HepG2 (cell line): ENCODE data around the gene ZNF578. TPM values are rescaled to one million over a fixed set of nuclear protein-coding genes. Genes with fewer than 3 reads are reported as not detected.

Experiments
- ATAC-seq: fragments of 200-7000 bp; cut with Tn5 transposase; 3 replicates; pipeline ENCODE4 v1.9.1; 2020; ENCODE audit warnings: mild to moderate bottlenecking, moderate library complexity
- BruUV-seq: library from RNA; stranded (reverse); fragments of 400-500 nt; replicated peaks from 2 replicates; lab custom pipeline; 2021; lab: Mats Ljungman, UMichigan
- CTCF ChIA-PET: fragments of 300-600 bp; formaldehyde crosslinking; extraction: SDS; loops from one replicate; lab custom pipeline; 2021; ENCODE audit warnings: low total read pairs, inconsistent platforms, low intra/inter-chr PET ratio; lab: Yijun Ruan, JAX
- POLR2A ChIA-PET: fragments of 350-600 bp; sonication (Branson Sonifier 250); formaldehyde crosslinking; loops from one replicate; lab custom pipeline; 2020; ENCODE audit warnings: antibody characterized with exemption, inconsistent platforms; lab: Yijun Ruan, JAX
- DNase-seq: peaks from one replicate; pipeline ENCODE4 v3.0.0-alpha.2; 2015; ENCODE audit warnings: low spot score
- FAIRE-seq: peaks from 3 replicates; lab custom pipeline; 2011; peaks lifted over from hg19 to GRCh38; lab: Jason Lieb, UNC
- H2AFZ ChIP-seq: one replicate; pipeline ENCODE4 v1.6.1; 2011; ENCODE audit warnings: low read length, inconsistent platforms
- H3K27ac ChIP-seq: fragments of 300-600 bp; 3 replicates; pipeline ENCODE4 v1.8.0; 2011; ENCODE audit warnings: mixed run types, mild to moderate bottlenecking, mixed read lengths, low read length, inconsistent platforms; ENCODE audit not compliant: insufficient read depth; ENCODE audit errors: extremely low read length
- H3K27me3 ChIP-seq, 2 experiments: fragments of 200-600 bp in 1 of 2; 2 replicates in 1 of 2; 3 replicates in 1 of 2; pipeline versions ENCODE4 v1.6.0 to v1.8.0; 2011; ENCODE audit warnings: low read length in 2 of 2, mild to moderate bottlenecking in 2 of 2, moderate library complexity in 2 of 2, inconsistent platforms in 1 of 2; ENCODE audit not compliant: insufficient read depth in 2 of 2, control insufficient read depth in 1 of 2
- H3K36me3 ChIP-seq, 2 experiments: fragments of 200-600 bp in 1 of 2; replicated peaks in 1 of 2; 2 replicates in 1 of 2; 3 replicates in 1 of 2; pipeline versions ENCODE4 v1.5.1 to v1.8.0; 2011; ENCODE audit warnings: low read length in 2 of 2, inconsistent platforms in 1 of 2; ENCODE audit not compliant: insufficient read depth in 2 of 2, control insufficient read depth in 1 of 2
- H3K4me1 ChIP-seq: 2 replicates; pipeline ENCODE4 v1.5.1; 2012; ENCODE audit warnings: low read length, inconsistent platforms; ENCODE audit not compliant: insufficient read depth
- H3K4me2 ChIP-seq: 2 replicates; pipeline ENCODE4 v1.6.0; 2011; ENCODE audit warnings: low read depth, low read length, inconsistent platforms
- H3K4me3 ChIP-seq, 3 experiments: fragments of 200-600 bp in 1 of 3; sonication (generic), shearing (Covaris generic) in 1 of 3; replicated peaks in 1 of 3; 2 replicates each; pipeline ENCODE4 v1.5.1; 2011 to 2016; ENCODE audit warnings: low read length in 3 of 3, inconsistent platforms in 2 of 3, low read depth in 2 of 3, mild to moderate bottlenecking in 2 of 3, control low read depth in 1 of 3, mixed read lengths in 1 of 3; ENCODE audit not compliant: insufficient read depth in 1 of 3
- H3K79me2 ChIP-seq: one replicate; pipeline ENCODE4 v1.6.1; 2011; ENCODE audit warnings: low read length, inconsistent platforms; ENCODE audit not compliant: insufficient read depth
- H3K9ac ChIP-seq: 2 replicates; pipeline ENCODE4 v1.6.0; 2011; ENCODE audit warnings: mild to moderate bottlenecking, low read depth, low read length, inconsistent platforms; ENCODE audit not compliant: insufficient read depth
- H3K9me3 ChIP-seq: 2 replicates; pipeline ENCODE4 v1.5.1; 2012; ENCODE audit warnings: mild to moderate bottlenecking, low read length
- H4K20me1 ChIP-seq: 2 replicates; pipeline ENCODE4 v1.6.0; 2011; ENCODE audit warnings: inconsistent platforms, mild to moderate bottlenecking, low read length, moderate library complexity; ENCODE audit not compliant: insufficient read depth
- NFE2 ChIP-seq: sonication (generic); formaldehyde crosslinking; IDR thresholded peaks from 2 replicates; pipeline ENCODE4 v1.4.0; 2020; ENCODE audit warnings: missing genetic modification reagents
- NFYC ChIP-seq: IDR thresholded peaks from 2 replicates; pipeline ENCODE4 v1.6.1; 2016; ENCODE audit warnings: missing genetic modification reagents, missing compliant biosample characterization
- XRCC5 ChIP-seq: fragments of 200-400 bp; formaldehyde crosslinking; optimal IDR thresholded peaks from 2 replicates; pipeline ENCODE3; 2017; ENCODE audit warnings: mild to moderate bottlenecking, low read length
- ZNF331 ChIP-seq: sonication (generic); formaldehyde crosslinking; IDR thresholded peaks from 2 replicates; pipeline ENCODE4 v1.4.0; 2020; ENCODE audit warnings: missing genetic modification reagents
- ZNF761 ChIP-seq: sonication (generic); formaldehyde crosslinking; conservative IDR thresholded peaks from 2 replicates; pipeline ENCODE4 v1.4.0; 2020; ENCODE audit warnings: mild to moderate bottlenecking, missing genetic modification reagents
- WGBS: methylation state at CpG from one replicate; pipeline ENCODE4 v1.1.6; 2017; ENCODE audit warnings: low lambda C conversion rate; 5-methylcytosine and 5-hydroxymethylcytosine counted together
- in situ Hi-C: cut with HindIII; loops from 2 replicates; pipeline ENCODE4 v1.10.0; 2017; ENCODE audit warnings: low pct_unique_long_range_greater_than_20kb; ENCODE audit not compliant: extremely low pct_ligation_motif_present
- intact Hi-C: fragments of 100-400 bp; cut with micrococcal nuclease; formaldehyde crosslinking; loops from one replicate; pipeline ENCODE4 v1.10.0; 2022; ENCODE audit not compliant: unreplicated experiment
- polyA plus RNA-seq, 8 experiments: library from polyadenylated mRNA; depleted of rRNA in 3 of 8; stranded (reverse) in 7 of 8; unstranded in 1 of 8; fragments of >200 nt; fragmentation: Illumina TruSeq in 4 of 8; extraction: Trizol in 4 of 8; gene quantifications; 2 replicates each; pipeline versions ENCODE4 v1.2.1 to v1.2.3, GENCODE V29; 2011 to 2016; ENCODE audit warnings: low read depth in 4 of 8, missing spikeins in 1 of 8, mixed read lengths in 1 of 8; ENCODE audit not compliant: insufficient read depth in 1 of 8
- total RNA-seq, 5 experiments: library from RNA; depleted of rRNA; stranded (reverse); fragments of >200 nt; fragmentation: Illumina TruSeq; extraction: Trizol; gene quantifications; 2 replicates each; pipeline ENCODE4 v1.2.3, GENCODE V29; 2016; ENCODE audit warnings: low read depth in 1 of 5
- TF ChIP-seq, protein P1 (sequence below): sonication (generic); formaldehyde crosslinking; IDR thresholded peaks from 2 replicates; pipeline ENCODE4 v1.5.0; 2020; ENCODE audit warnings: missing genetic modification reagents
- TF ChIP-seq, protein P2 (sequence below): sonication (generic); formaldehyde crosslinking; IDR thresholded peaks from 2 replicates; pipeline ENCODE4 v1.4.0; 2020; ENCODE audit warnings: missing genetic modification reagents, borderline replicate concordance

Gene ZNF578
- total and polyA plus RNA-seq, 2 of the 13 experiments (the other 11 are each of a cell fraction or from before 2014, with no cell fraction given): not detected

DNA sequence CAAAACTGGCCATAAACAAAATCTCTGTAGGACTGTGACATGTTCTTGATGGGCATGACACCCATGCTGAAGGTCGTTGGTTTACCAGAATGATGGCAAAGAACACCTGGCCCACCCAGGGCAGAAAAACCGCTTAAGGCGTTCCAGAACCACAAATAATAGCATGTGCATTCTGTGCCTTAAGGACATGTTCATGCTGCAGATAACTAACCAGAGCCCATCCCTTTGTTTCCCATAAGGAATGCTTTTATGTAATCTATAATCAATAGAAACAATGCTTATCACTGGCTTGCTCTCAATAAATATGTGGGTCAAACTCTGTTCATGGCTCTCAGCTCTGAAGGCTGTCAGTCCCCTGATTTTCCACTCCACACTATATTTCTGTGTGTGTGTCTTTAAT, 11.2 kb upstream of the ZNF578 start:
- Histone ChIP-seq H3K4me3 (no peak overlapping the region), H4K20me1 (no peaks in the 10 kb centered on the region), H3K9ac (no peak overlapping the region), H3K4me1 (no peaks in the 10 kb centered on the region), H2AFZ (no peak overlapping the region), H3K79me2 (no peaks in the 10 kb centered on the region), H3K4me2 (no peak overlapping the region), H3K27me3 (no peaks in the 10 kb centered on the region), H3K27ac (no peak overlapping the region), H3K36me3 (no peaks in the 10 kb centered on the region), H3K9me3 (peaks cover 97% of the 10 kb centered on the region)
- TF ChIP-seq NFYC (no peak), ZNF761 (peak; percentile 98), NFE2 (CRISPR knock-in tag) (no peak)
- intact Hi-C loops: no loop called here
- no peak for ATAC-seq
- DNase-seq: no peak
- no TSS peak for BruUV-seq
- in situ Hi-C loops: no loop called here
- ChIA-PET CTCF (no interaction called here), POLR2A (no interaction called here)
- 7% methylated on average over 2 of the region's 3 CpGs for WGBS
- FAIRE-seq: no peak

DNA sequence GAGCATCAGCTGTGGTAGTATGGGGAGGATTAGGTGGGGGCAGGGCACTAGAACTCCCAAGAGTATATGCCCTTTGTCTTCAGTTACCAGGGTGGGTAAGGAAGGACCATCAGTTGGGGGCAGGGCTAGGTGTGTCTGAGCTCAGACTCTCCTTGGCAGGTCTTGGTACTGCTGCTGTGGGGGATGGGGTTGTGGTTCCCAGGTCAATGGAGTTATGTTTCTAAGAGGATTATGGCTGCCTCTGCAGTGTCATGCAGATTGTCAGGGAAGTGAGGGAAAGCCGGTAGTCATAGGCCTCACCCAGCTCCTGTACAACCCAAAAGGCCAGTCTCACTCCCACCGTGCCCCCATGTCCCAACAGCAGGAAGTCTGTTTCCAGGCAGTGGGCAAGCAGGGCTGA, 8.8 kb upstream of the ZNF578 start:
- intact Hi-C loops: no loop called here
- no peak for DNase-seq
- 0% methylated on average over 2 of the region's 2 CpGs for WGBS
- ATAC-seq: no peak
- no peak overlapping the region for H3K4me3 ChIP-seq
- ChIA-PET CTCF (no interaction called here), POLR2A (no interaction called here)
- no peak overlapping the region for H3K27ac ChIP-seq
- no peaks in the 10 kb centered on the region for H4K20me1 ChIP-seq
- no peak overlapping the region for H2AFZ ChIP-seq
- H3K9ac ChIP-seq: no peak overlapping the region
- H3K4me1 ChIP-seq: no peaks in the 10 kb centered on the region
- H3K27me3 ChIP-seq: no peaks in the 10 kb centered on the region
- no TSS peak for BruUV-seq
- no peaks in the 10 kb centered on the region for H3K36me3 ChIP-seq
- in situ Hi-C loops: no loop called here
- H3K4me2 ChIP-seq: no peak overlapping the region
- H3K79me2 ChIP-seq: no peaks in the 10 kb centered on the region
- peaks cover 97% of the 10 kb centered on the region for H3K9me3 ChIP-seq
- no peak for FAIRE-seq
- TF ChIP-seq, protein P1, sequence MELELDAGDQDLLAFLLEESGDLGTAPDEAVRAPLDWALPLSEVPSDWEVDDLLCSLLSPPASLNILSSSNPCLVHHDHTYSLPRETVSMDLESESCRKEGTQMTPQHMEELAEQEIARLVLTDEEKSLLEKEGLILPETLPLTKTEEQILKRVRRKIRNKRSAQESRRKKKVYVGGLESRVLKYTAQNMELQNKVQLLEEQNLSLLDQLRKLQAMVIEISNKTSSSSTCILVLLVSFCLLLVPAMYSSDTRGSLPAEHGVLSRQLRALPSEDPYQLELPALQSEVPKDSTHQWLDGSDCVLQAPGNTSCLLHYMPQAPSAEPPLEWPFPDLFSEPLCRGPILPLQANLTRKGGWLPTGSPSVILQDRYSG: no peak
- TF ChIP-seq ZNF331 (CRISPR knock-in tag): no peak
- TF ChIP-seq, protein P2, sequence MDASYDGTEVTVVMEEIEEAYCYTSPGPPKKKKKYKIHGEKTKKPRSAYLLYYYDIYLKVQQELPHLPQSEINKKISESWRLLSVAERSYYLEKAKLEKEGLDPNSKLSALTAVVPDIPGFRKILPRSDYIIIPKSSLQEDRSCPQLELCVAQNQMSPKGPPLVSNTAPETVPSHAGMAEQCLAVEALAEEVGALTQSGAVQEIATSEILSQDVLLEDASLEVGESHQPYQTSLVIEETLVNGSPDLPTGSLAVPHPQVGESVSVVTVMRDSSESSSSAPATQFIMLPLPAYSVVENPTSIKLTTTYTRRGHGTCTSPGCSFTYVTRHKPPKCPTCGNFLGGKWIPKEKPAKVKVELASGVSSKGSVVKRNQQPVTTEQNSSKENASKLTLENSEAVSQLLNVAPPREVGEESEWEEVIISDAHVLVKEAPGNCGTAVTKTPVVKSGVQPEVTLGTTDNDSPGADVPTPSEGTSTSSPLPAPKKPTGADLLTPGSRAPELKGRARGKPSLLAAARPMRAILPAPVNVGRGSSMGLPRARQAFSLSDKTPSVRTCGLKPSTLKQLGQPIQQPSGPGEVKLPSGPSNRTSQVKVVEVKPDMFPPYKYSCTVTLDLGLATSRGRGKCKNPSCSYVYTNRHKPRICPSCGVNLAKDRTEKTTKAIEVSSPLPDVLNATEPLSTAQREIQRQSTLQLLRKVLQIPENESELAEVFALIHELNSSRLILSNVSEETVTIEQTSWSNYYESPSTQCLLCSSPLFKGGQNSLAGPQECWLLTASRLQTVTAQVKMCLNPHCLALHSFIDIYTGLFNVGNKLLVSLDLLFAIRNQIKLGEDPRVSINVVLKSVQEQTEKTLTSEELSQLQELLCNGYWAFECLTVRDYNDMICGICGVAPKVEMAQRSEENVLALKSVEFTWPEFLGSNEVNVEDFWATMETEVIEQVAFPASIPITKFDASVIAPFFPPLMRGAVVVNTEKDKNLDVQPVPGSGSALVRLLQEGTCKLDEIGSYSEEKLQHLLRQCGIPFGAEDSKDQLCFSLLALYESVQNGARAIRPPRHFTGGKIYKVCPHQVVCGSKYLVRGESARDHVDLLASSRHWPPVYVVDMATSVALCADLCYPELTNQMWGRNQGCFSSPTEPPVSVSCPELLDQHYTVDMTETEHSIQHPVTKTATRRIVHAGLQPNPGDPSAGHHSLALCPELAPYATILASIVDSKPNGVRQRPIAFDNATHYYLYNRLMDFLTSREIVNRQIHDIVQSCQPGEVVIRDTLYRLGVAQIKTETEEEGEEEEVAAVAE (CRISPR knock-in tag): no peak
- TF ChIP-seq XRCC5: no peak
